ENCODE results near the gene MADCAM1. TPM values are rescaled to one million over a fixed set of nuclear protein-coding genes. Genes with fewer than 3 reads are reported as not detected.

Gene MADCAM1
- total RNA-seq, 1 experiment from 2014 or later: 0.23 TPM

- no peak for DNase-seq (ENCODE audit: low read depth)
Observed at GRCh38 chr19:554817-555216, 58.5 kb downstream of the MADCAM1 start.

Other genes with a start within 250 kb of the MADCAM1 start
- gene PLPP2, start 205.1 kb upstream of the MADCAM1 start, total RNA-seq (2014; rRNA removed): not detected in 2 replicates
- gene MIER2, start 151.7 kb upstream of the MADCAM1 start, total RNA-seq (2014; rRNA removed): 16.5 and 20.1 TPM in 2 replicates
- 0.29 and 0.32 TPM in 2 replicates for gene C2CD4C, start 87.3 kb upstream of the MADCAM1 start, total RNA-seq (2014; rRNA removed)
- gene SHC2, start 35.5 kb upstream of the MADCAM1 start, total RNA-seq (2014; rRNA removed): 0.32 and 0.57 TPM in 2 replicates
- 84.8 and 85.9 TPM in 2 replicates for gene TPGS1, start 11.0 kb downstream of the MADCAM1 start, total RNA-seq (2014; rRNA removed)
- gene CDC34, start 35.3 kb downstream of the MADCAM1 start, total RNA-seq (2014; rRNA removed): 64.6 and 69.6 TPM in 2 replicates
- gene GZMM, start 47.6 kb downstream of the MADCAM1 start, total RNA-seq (2014; rRNA removed): 1.7 TPM in 1 of 2 replicates, not detected in the other
- gene BSG, start 76.1 kb downstream of the MADCAM1 start, total RNA-seq (2014; rRNA removed): 746 and 758 TPM in 2 replicates
- 1.4 and 1.9 TPM in 2 replicates for gene HCN2, start 93.4 kb downstream of the MADCAM1 start, total RNA-seq (2014; rRNA removed)
- gene POLRMT, start 137.1 kb downstream of the MADCAM1 start, total RNA-seq (2014; rRNA removed): 42.4 and 44.4 TPM in 2 replicates
- not detected in 2 replicates for gene FGF22, start 143.4 kb downstream of the MADCAM1 start, total RNA-seq (2014; rRNA removed)
- 73.6 and 88.4 TPM in 2 replicates for gene RNF126, start 166.7 kb downstream of the MADCAM1 start, total RNA-seq (2014; rRNA removed)
- 125 and 217 TPM in 2 replicates for gene FSTL3, start 179.9 kb downstream of the MADCAM1 start, total RNA-seq (2014; rRNA removed)
- not detected in 2 replicates for gene PRSS57, start 199.0 kb downstream of the MADCAM1 start, total RNA-seq (2014; rRNA removed)
- gene PALM, start 212.4 kb downstream of the MADCAM1 start, total RNA-seq (2014; rRNA removed): 2.2 and 2.3 TPM in 2 replicates